ENCODE results near the gene SERGEF.

Gene SERGEF

GRCh38 chr11:17748761-17749721 is 263.8 kb downstream of the SERGEF start:
- no peak for DNase-seq

GRCh38 chr11:17748044-17748443 is 264.8 kb downstream of the SERGEF start:
- no peak for DNase-seq
- ATAC-seq = no peak

More at GRCh38 chr11:17748761-17749721, 263.8 kb downstream of the SERGEF start:
- ATAC-seq = no peak

GRCh38 chr11:17747131-17747955 is 265.5 kb downstream of the SERGEF start:
- DNase-seq = no peak
- ATAC-seq = no peak

GRCh38 chr11:17746096-17746495 is 266.8 kb downstream of the SERGEF start:
- ATAC-seq = no peak
- no peak for DNase-seq

- ATAC-seq (no peak), DNase-seq (no peak)
Observed at GRCh38 chr11:17745023-17745772, 267.6 kb downstream of the SERGEF start.

- no peak for DNase-seq
Observed at GRCh38 chr11:17744151-17744940, 268.5 kb downstream of the SERGEF start.

GRCh38 chr11:17743808-17744119 is 269.1 kb downstream of the SERGEF start:
- DNase-seq (no peak), ATAC-seq (no peak)

More at GRCh38 chr11:17744151-17744940, 268.5 kb downstream of the SERGEF start:
- no peak for ATAC-seq

- ATAC-seq (no peak), DNase-seq (no peak)
Observed at GRCh38 chr11:17743026-17743807, 269.6 kb downstream of the SERGEF start.

GRCh38 chr11:17742019-17742418 is 270.8 kb downstream of the SERGEF start:
- DNase-seq (no peak), ATAC-seq (no peak)

GRCh38 chr11:17741487-17741886 is 271.4 kb downstream of the SERGEF start:
- ATAC-seq = no peak
- DNase-seq = no peak

- no peak for ATAC-seq
- DNase-seq = no peak
Observed at GRCh38 chr11:17740649-17741235, 272.1 kb downstream of the SERGEF start.

GRCh38 chr11:17739945-17740338 is 272.9 kb downstream of the SERGEF start:
- ATAC-seq = no peak

GRCh38 chr11:17738151-17738973 is 274.5 kb downstream of the SERGEF start:
- no peak for DNase-seq

More at GRCh38 chr11:17739945-17740338, 272.9 kb downstream of the SERGEF start:
- DNase-seq = no peak

More at GRCh38 chr11:17738151-17738973, 274.5 kb downstream of the SERGEF start:
- ATAC-seq = no peak
